K562 (cell line): ENCODE measurements around the gene ACTL10.

ENCODE experiments used
- HIVEP1 ChIP-seq: fragments of 250-450 bp; sonication (Bioruptor Pico); IDR thresholded peaks from 2 replicates; pipeline ENCODE4 v1.4.0; 2020; ENCODE audit warnings: mild to moderate bottlenecking
- TF ChIP-seq, protein P1 (sequence below), 3 experiments: IDR thresholded peaks in 2 of 3; conservative IDR thresholded peaks in 1 of 3; 2 replicates each; pipeline ENCODE4 v1.5.1; 2011 to 2012; ENCODE audit warnings: low read length in 3 of 3, mild to moderate bottlenecking in 3 of 3, control low read depth in 2 of 3, improper control_type of control experiment in 1 of 3, inconsistent platforms in 1 of 3, low read depth in 1 of 3, mixed read lengths in 1 of 3, moderate library complexity in 1 of 3; ENCODE audit not compliant: insufficient read depth in 2 of 3

DNA sequence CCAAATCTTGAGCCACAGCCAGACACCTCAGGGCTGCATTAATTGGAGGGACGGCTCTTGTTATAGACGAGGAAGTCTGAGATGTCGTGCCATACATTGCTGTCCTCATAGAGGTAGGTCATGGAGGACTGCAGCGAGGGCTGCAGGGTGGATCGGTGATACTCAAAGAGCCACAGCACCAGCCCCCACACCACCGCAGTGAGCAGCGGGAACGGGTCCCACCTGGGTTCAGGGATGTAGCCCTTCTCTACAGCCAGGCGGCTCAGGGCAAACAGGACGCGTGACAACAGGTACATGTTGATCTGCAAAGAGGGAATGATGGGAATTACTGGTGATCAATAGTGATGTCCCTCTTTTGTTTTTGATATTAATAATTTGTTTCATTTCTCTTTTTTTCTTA lies 40.9 kb downstream of the ACTL10 start:
- no peak for TF ChIP-seq HIVEP1 (CRISPR knock-in tag)
- TF ChIP-seq, protein P1, sequence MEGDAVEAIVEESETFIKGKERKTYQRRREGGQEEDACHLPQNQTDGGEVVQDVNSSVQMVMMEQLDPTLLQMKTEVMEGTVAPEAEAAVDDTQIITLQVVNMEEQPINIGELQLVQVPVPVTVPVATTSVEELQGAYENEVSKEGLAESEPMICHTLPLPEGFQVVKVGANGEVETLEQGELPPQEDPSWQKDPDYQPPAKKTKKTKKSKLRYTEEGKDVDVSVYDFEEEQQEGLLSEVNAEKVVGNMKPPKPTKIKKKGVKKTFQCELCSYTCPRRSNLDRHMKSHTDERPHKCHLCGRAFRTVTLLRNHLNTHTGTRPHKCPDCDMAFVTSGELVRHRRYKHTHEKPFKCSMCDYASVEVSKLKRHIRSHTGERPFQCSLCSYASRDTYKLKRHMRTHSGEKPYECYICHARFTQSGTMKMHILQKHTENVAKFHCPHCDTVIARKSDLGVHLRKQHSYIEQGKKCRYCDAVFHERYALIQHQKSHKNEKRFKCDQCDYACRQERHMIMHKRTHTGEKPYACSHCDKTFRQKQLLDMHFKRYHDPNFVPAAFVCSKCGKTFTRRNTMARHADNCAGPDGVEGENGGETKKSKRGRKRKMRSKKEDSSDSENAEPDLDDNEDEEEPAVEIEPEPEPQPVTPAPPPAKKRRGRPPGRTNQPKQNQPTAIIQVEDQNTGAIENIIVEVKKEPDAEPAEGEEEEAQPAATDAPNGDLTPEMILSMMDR (IDR thresholded peaks at IDR 0.05 in 2 of 3, conservative IDR thresholded peaks at IDR 0.05 in 1 of 3; ENCODE audit: insufficient read depth in 2 of 3, low read depth in 1 of 3, low read length in 3 of 3) = no peak
